Cardiac muscle cell (in vitro differentiated cells and primary cell): ENCODE results near the gene ACAA1. TPM values are rescaled to one million over a fixed set of nuclear protein-coding genes. Genes with fewer than 3 reads are reported as not detected.

Source experiments
- DNase-seq, 2 donors: peaks; one replicate each; pipeline versions ENCODE4 v3.0.0 to v3.0.0-alpha.2; 2010 to 2017; ENCODE audit warnings: low read depth in 1 of 2, low spot score in 1 of 2
- H3K27ac ChIP-seq: fragments of 200-600 bp; sonication (generic); 2 replicates; pipeline ENCODE4 v1.5.1; 2016
- H3K27me3 ChIP-seq: fragments of 200-600 bp; sonication (generic); 2 replicates; pipeline ENCODE4 v1.6.0; 2016; ENCODE audit warnings: control low read depth
- H3K36me3 ChIP-seq: fragments of 200-600 bp; sonication (generic); 2 replicates; pipeline ENCODE4 v1.5.1; 2016; ENCODE audit warnings: control low read depth
- H3K4me1 ChIP-seq: fragments of 200-600 bp; sonication (generic); 2 replicates; pipeline ENCODE4 v1.8.1; 2017; ENCODE audit warnings: low read depth, mild to moderate bottlenecking, mixed run types
- H3K4me3 ChIP-seq: fragments of 200-600 bp; sonication (generic); 2 replicates; pipeline ENCODE4 v1.5.1; 2016; ENCODE audit warnings: mild to moderate bottlenecking
- H3K9me3 ChIP-seq: fragments of 200-600 bp; sonication (generic); 2 replicates; pipeline ENCODE4 v1.5.1; 2017; ENCODE audit warnings: low read depth, mild to moderate bottlenecking, control low read depth
- polyA plus RNA-seq: library from polyadenylated mRNA; unstranded; fragments of >200 nt; fragmentation: Nextera tagmentation; extraction: Ambion mirVana; gene quantifications from 2 replicates; pipeline ENCODE4 v1.2.1, GENCODE V29; 2016
- total RNA-seq: library from RNA; depleted of rRNA; stranded (reverse); fragments of >200 nt; gene quantifications from 2 replicates; pipeline ENCODE4 v1.2.3, GENCODE V29; 2016
- TF ChIP-seq, protein P1 (sequence below): IDR thresholded peaks from 2 replicates; pipeline ENCODE4 v1.5.1; 2012; ENCODE audit warnings: low read depth, mild to moderate bottlenecking, low read length

ACAA1 gene
- total and polyA plus RNA-seq, 2 experiments from 2014 or later, result 62.8 to 104 TPM

- H3K36me3 ChIP-seq, result no peaks in the 10 kb centered on the region
- H3K4me1 ChIP-seq, result no peaks in the 10 kb centered on the region
- H3K27me3 ChIP-seq, result no peaks in the 10 kb centered on the region
- no peaks in the 10 kb centered on the region for H3K9me3 ChIP-seq
- H3K27ac ChIP-seq, result no peak overlapping the region
- TF ChIP-seq, protein P1, sequence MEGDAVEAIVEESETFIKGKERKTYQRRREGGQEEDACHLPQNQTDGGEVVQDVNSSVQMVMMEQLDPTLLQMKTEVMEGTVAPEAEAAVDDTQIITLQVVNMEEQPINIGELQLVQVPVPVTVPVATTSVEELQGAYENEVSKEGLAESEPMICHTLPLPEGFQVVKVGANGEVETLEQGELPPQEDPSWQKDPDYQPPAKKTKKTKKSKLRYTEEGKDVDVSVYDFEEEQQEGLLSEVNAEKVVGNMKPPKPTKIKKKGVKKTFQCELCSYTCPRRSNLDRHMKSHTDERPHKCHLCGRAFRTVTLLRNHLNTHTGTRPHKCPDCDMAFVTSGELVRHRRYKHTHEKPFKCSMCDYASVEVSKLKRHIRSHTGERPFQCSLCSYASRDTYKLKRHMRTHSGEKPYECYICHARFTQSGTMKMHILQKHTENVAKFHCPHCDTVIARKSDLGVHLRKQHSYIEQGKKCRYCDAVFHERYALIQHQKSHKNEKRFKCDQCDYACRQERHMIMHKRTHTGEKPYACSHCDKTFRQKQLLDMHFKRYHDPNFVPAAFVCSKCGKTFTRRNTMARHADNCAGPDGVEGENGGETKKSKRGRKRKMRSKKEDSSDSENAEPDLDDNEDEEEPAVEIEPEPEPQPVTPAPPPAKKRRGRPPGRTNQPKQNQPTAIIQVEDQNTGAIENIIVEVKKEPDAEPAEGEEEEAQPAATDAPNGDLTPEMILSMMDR, result no peak
- no peak overlapping the region for H3K4me3 ChIP-seq
- DNase-seq, result no peak
Measured at GRCh38 chr3:38109580-38110313, 27.2 kb downstream of the ACAA1 start.

- Histone ChIP-seq H3K27me3 (no peaks in the 10 kb centered on the region), H3K36me3 (no peaks in the 10 kb centered on the region), H3K27ac (no peak overlapping the region), H3K4me1 (no peaks in the 10 kb centered on the region), H3K4me3 (no peak overlapping the region), H3K9me3 (no peaks in the 10 kb centered on the region)
- TF ChIP-seq, protein P1, result no peak
- no peak for DNase-seq
Measured at GRCh38 chr3:38108649-38109579, 28.0 kb downstream of the ACAA1 start.

DNA sequence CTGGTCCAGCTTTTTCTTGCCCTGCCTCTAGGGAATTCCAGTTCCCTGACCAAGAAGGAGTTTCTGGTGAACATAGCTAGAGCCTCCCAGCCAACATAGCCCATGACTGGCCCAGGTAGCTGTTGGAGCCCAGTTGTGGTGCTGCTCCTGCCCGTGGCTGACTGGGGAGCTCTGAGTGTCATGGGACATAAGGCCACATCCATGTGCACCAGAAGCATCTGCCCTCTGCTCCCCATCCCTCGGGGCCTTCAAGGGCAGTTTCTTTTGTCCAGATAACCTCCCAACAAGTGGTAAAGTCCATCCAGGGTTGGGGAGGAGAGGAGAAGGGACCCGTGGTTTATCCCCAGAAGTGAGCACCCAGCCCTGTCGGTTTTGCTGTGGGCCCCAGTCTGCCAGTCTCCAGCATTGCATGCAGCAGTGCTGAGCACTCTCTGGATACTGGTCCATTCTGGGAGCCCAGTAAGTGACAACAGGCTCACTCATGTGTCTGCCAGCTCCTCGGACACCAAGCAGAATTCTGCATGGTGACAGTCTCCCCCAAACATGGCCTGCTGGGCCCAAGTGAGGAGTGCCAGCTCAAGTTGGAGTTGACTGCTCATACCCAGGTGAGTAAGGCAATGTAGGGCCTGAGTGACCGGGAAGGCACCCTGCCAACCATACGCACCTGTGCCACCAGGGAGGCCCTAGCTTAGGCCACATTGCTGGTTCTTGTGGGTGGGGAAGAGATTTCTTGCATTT is 28.8 kb downstream of the ACAA1 start:
- Histone ChIP-seq H3K27ac (no peak overlapping the region), H3K4me3 (no peak overlapping the region), H3K9me3 (no peaks in the 10 kb centered on the region), H3K36me3 (no peaks in the 10 kb centered on the region), H3K27me3 (no peaks in the 10 kb centered on the region), H3K4me1 (no peaks in the 10 kb centered on the region)
- TF ChIP-seq, protein P1, result no peak
- DNase-seq, result no peak

DNA sequence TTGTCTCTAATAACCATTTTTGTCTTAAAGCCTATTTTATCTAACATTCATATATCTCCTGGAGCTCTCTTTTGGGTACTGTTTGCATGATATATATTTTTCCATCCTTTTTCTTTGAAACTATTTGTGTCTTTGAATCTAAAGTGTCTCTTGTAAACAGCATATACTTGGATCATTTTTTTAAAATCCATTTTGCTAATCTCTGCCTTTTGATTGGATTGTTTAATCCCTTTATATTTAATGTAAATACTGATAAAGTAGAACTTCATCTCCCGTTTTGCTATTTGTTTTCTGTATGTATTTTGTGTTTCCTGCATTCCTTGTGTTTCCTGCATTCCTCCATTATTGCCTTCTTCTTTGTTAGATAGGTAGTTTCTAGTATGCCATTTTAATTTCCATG is 31.4 kb downstream of the ACAA1 start:
- no peak overlapping the region for H3K27ac ChIP-seq
- H3K4me3 ChIP-seq, result no peak overlapping the region
- H3K9me3 ChIP-seq, result no peaks in the 10 kb centered on the region
- H3K36me3 ChIP-seq, result no peaks in the 10 kb centered on the region
- DNase-seq, result no peak
- TF ChIP-seq, protein P1, result no peak
- H3K4me1 ChIP-seq, result peaks cover 9% of the 10 kb centered on the region
- H3K27me3 ChIP-seq, result no peaks in the 10 kb centered on the region

GRCh38 chr3:38102444-38102814 is 34.5 kb downstream of the ACAA1 start:
- TF ChIP-seq, protein P1, result no peak
- no peak for DNase-seq
- H3K4me1 ChIP-seq, result peaks cover 18% of the 10 kb centered on the region
- no peak overlapping the region for H3K27ac ChIP-seq
- H3K27me3 ChIP-seq, result no peaks in the 10 kb centered on the region
- no peak overlapping the region for H3K4me3 ChIP-seq
- no peaks in the 10 kb centered on the region for H3K36me3 ChIP-seq
- H3K9me3 ChIP-seq, result no peaks in the 10 kb centered on the region
